GM19025 (cell line): ENCODE measurements around the gene KCNN4.

ENCODE experiments used
- ATAC-seq: cut with Tn5 transposase; IDR thresholded peaks from one replicate; pipeline ENCODE4 v1.9.1; 2021; ENCODE audit warnings: mild to moderate bottlenecking, low read depth, moderate library complexity; ENCODE audit not compliant: unreplicated experiment

Gene KCNN4

DNA sequence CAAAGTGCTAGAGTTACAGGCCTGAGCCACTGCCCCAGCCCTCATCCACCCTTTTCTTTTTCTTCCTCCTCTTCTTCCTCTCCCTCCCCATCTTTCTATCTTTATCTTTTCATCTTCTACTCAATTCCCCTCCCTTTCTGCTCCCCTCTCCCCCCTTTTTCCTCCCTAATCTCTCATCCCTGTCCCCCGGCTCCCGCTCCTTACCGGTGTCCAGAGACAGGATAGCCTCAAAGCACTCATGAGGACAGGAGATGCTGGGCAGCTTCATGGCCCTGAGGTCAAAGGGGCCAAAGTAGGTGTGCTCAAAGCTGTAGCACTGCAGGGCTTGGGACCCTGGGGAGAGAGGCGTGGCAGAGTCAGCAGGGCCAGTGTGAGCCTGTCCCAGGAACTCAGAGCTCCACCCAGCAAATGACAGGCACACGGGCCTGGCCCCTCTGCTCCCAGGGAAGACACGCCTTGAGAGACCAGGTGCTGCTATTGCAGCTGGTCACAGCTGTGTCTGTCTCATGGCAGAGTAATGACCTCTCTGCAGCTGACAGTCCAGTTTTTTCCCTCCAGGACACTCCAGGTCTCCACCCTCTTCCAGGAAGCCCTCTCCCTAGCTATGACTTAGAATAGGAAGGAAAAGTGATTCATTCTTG lies 18.8 kb upstream of the KCNN4 start:
- ATAC-seq: no peak

GRCh38 chr19:43798546-43799409 lies 18.0 kb upstream of the KCNN4 start:
- ATAC-seq: no peak

DNA sequence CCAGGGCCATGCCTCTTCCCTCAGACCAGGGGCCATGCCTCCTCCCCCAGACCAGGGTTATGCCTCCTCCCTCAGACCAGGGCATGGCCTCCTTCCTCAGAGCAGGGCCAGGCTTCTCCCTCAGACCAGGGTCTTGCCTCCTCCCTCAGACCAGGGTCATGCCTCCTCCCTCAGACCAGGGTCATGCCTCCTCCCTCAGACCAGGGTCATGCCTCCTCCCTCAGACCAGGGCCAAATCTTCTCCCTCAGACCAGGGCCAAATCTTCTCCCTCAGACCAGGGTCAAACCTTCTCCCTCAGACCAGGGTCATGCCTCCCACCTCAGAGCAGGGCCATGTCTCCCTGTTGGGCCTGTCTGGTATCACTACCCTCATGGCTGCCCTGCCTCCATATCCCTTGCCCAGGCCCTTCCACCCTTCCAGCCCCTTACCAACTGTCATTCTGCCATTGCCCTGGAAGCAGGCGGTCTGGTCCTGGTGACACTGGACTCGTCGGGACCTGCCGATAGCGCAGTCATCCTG lies 17.3 kb upstream of the KCNN4 start:
- ATAC-seq: no peak

GRCh38 chr19:43797556-43797955 lies 16.8 kb upstream of the KCNN4 start:
- no peak for ATAC-seq

GRCh38 chr19:43797118-43797517 lies 16.3 kb upstream of the KCNN4 start:
- no peak for ATAC-seq

DNA sequence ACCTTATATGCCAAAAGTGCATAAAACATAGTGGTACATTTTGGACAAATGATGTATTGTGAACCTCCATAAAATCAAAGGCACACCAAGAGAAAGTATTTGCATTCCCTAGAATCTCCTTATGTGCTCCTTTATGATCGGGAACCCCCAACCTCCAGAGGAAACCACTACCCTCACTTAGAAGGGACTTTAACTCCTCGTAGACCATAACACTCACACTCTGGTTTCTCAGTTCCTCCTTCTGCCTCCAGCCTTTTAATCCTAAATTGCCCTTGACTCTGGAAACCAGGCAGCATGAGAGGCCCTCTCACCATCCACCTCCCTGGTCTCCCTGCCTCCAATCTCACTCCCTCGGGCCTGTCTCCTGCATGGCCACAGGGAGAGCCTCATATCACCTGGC lies 9.8 kb upstream of the KCNN4 start:
- no peak for ATAC-seq

- ATAC-seq: no peak
Measured at GRCh38 chr19:43789029-43789428, 8.3 kb upstream of the KCNN4 start.

DNA sequence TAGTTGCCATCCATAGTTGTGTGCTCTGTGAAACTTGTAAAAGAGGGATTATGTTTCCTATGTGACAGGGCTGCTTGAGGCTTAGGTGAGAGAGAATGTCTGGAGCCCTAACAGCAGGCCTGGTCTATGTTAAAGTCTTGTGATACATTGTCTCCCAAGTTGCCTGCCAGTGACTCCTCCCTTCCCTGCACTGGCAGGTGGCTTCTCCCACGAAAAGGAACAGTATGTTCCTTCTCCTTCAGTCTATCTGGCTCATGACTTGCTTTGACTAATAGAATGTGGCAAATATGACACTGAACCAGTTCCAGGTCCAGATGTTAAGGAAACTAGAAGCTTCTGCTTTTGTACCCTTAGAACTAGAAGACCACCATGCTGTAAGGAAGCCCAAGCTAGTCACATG lies 5.9 kb upstream of the KCNN4 start:
- ATAC-seq: no peak

- peak; percentile 34 for ATAC-seq
Measured at GRCh38 chr19:43784981-43785808, 4.4 kb upstream of the KCNN4 start.

DNA sequence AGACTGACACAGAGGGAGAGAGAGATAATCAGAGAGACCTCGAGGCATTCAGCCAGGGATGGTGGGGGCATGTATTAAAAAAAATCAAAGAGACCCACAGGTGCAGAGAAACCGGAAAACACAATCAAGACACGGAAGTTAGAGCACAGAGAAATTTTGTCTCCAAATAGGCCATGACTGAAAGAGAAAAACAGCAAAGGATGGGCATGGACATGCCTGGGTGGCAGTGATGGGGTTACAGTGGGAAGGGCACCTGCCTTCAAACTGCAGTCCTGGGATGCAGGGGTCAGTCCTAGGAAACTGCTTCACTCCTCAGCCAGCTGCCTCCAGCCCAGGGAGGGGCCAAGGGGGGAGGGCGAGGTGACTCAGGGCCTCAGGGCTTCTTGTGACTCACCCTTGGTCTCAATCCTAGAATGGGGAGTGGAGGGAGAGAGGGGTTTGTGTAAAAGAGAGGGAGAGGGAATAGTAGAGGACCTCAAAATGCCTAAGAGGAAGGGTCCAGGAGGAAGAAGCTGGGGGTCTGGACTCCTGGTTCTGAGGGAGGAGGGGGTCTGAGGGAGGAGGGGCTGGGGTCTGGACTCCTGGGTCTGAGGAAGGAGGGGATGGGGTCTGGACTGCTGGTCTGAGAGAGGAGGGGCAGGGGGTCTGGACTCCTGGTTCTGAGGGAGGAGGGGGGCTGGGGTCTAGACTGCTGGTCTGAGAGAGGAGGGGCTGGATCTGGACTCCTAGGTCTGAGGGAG lies 3.6 kb upstream of the KCNN4 start:
- no peak for ATAC-seq

GRCh38 chr19:43783636-43784035 lies 2.9 kb upstream of the KCNN4 start:
- ATAC-seq: no peak

DNA sequence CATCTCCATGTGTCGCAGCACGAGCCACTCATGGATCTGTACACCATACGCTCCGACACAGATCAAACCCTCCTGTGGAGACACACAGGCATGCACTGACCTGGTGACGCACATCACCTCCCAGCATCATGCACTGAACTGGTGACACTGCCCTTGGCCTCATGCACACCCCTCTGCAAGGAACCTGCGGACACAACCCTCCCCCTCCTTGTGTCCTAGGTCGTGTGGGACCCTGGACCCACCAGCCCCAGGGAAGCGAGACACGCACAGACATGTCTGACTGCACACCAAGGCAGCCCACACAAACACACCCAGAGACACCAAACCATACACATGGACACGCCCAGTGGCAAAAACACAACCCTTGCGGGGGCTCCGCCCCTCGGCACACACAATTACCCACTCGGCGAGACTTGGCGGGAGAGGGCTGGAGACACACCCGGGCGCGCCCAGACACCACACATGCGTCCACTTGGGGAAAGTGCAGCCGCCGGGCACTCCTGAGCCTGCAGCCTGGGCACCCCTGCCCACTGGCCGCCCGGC lies 2.0 kb upstream of the KCNN4 start:
- no peak for ATAC-seq

GRCh38 chr19:43782311-43782660 lies 1.5 kb upstream of the KCNN4 start:
- ATAC-seq: no peak

- ATAC-seq: no peak
Measured at GRCh38 chr19:43781630-43782310, 997 bp upstream of the KCNN4 start.

- ATAC-seq: no peak
Measured at GRCh38 chr19:43779820-43780219, 953 bp downstream of the KCNN4 start.

DNA sequence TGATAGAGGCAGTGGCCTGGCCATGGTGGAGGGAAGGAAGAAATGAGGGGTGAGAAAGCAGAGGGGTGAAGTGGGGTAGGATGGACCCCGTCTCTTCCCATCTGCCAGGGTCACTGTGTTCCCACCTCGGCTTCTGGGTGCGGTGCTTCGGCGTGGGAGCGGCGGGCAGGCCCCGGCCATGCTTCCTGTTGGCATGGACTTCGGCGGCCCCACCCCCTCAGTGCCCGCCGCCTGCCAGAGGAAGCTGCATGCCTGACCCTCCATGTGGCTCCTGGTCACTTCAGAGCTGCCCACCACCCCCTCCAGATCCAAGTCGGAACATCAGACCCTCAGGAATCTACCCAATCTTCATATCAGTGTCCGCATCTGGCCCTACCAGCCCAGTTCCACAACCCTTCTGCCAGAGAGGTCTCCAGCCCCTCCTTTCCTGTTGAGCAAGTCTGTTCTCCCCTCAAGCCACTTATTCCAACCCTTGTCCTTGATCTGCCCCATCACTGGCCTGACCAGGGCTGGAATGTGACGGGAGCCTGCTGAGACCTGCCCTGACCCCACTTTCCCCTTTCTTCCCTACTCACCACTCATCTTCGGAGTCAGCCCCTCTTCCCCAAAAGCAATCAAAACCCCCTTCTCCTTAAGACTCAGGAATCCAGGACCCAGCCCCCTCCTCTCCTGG lies 1.5 kb downstream of the KCNN4 start:
- ATAC-seq: no peak

GRCh38 chr19:43778651-43779050 lies 2.1 kb downstream of the KCNN4 start:
- no peak for ATAC-seq

DNA sequence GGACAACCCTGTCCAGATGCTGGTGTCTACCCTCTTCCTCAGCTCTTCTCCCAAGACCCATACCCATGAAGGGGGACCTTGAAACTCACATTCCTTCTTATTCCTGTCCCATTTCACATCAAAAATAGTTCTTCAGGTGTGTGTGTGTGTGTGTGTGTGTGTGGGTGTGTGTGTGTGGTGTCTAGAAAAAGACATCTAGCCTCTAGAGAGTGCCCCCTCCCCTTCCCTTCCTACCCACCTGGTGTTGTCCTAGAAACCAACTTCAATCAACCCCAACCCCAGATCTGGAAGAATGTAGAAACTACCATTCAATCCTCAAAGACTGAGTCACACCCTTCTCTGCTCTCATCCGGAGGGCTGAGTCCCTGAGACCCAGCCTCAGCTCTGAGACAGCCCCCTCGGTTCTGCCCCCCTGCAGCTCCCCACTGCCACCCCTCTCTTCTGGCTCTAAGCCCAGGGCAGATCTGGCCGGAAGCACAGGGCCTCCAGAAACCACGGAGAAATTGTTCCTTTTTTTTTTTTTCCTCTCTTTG lies 3.5 kb downstream of the KCNN4 start:
- no peak for ATAC-seq

DNA sequence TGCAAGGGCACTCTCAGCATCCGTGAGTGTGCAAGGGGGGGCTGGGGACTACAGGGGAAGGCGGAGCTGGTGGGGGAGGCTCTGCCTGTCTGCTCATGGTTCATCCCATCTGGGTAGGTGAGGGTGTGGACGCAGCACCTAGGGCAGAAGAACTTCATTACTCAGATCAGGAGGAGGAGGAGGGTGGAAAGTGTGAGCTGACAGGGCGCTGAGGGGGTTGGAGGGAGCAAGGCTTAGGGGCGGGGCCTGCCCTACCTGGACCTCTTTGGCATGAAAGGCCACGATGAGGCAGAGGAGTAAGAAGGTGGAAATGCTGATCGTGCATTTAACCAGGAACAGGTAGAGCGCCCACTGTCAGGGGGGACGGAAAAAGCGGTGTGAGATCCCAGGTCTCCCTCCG lies 4.5 kb downstream of the KCNN4 start:
- ATAC-seq: no peak
